Loucy (cell line): Measurements from ENCODE around the gene TLR9.

Source experiments
- H2AFZ ChIP-seq: fragments of 200-600 bp; sonication (generic); 2 replicates; pipeline ENCODE4 v1.6.0; 2016; ENCODE audit warnings: antibody characterized with exemption, mild to moderate bottlenecking, low read length, moderate library complexity
- H3F3A ChIP-seq: fragments of 200-600 bp; 2 replicates; pipeline ENCODE4 v1.6.0; 2016; ENCODE audit warnings: antibody characterized with exemption, low read depth, mild to moderate bottlenecking
- H3K27me3 ChIP-seq: fragments of 200-600 bp; sonication (generic); 2 replicates; pipeline ENCODE4 v1.6.1; 2014; ENCODE audit warnings: low read length, mild to moderate bottlenecking; ENCODE audit not compliant: insufficient read depth, poor library complexity, severe bottlenecking
- H3K36me3 ChIP-seq: fragments of 200-600 bp; sonication (generic); 2 replicates; pipeline ENCODE4 v1.6.1; 2016; ENCODE audit warnings: low read length; ENCODE audit not compliant: insufficient read depth
- H3K4me1 ChIP-seq: fragments of 200-600 bp; sonication (generic); 2 replicates; pipeline ENCODE4 v1.5.1; 2014; ENCODE audit warnings: low read length, mild to moderate bottlenecking; ENCODE audit not compliant: insufficient read depth, poor library complexity, severe bottlenecking
- H3K4me2 ChIP-seq: fragments of 200-600 bp; sonication (generic); 2 replicates; pipeline ENCODE4 v1.6.0; 2014; ENCODE audit warnings: antibody characterized with exemption, low read length, low read depth, mild to moderate bottlenecking; ENCODE audit not compliant: poor library complexity, severe bottlenecking
- H3K4me3 ChIP-seq: fragments of 200-600 bp; sonication (generic); 2 replicates; pipeline ENCODE4 v1.5.1; 2014; ENCODE audit warnings: low read length, mild to moderate bottlenecking, mixed read lengths; ENCODE audit not compliant: poor library complexity, severe bottlenecking
- H3K79me2 ChIP-seq: fragments of 200-600 bp; sonication (generic); 2 replicates; pipeline ENCODE4 v1.6.1; 2014; ENCODE audit warnings: low read length; ENCODE audit not compliant: insufficient read depth
- H3K9ac ChIP-seq: fragments of 200-600 bp; sonication (generic); 2 replicates; pipeline ENCODE4 v1.6.0; 2014; ENCODE audit warnings: mild to moderate bottlenecking, low read depth, low read length, moderate library complexity; ENCODE audit not compliant: poor library complexity, severe bottlenecking
- H3K9me2 ChIP-seq: fragments of 200-600 bp; sonication (generic); replicated peaks from 2 replicates; pipeline ENCODE4 v1.6.1; 2016; ENCODE audit warnings: low read depth, low read length, mixed read lengths
- H3K9me3 ChIP-seq: fragments of 200-600 bp; sonication (generic); 2 replicates; pipeline ENCODE4 v1.6.1; 2014; ENCODE audit warnings: mild to moderate bottlenecking, antibody characterized with exemption, low read length, low read depth; ENCODE audit not compliant: insufficient read depth
- H4K20me1 ChIP-seq: fragments of 200-600 bp; sonication (generic); 2 replicates; pipeline ENCODE4 v1.6.0; 2014; ENCODE audit warnings: antibody characterized with exemption, low read length, mild to moderate bottlenecking; ENCODE audit not compliant: insufficient read depth, poor library complexity, severe bottlenecking
- EZH2phosphoT487 ChIP-seq: fragments of 200-600 bp; IDR thresholded peaks from 2 replicates; pipeline ENCODE4 v1.6.1; 2018; ENCODE audit warnings: antibody characterized with exemption, mild to moderate bottlenecking, moderate library complexity, borderline replicate concordance
- TF ChIP-seq, protein P1 (sequence below): fragments of 200-600 bp; sonication (generic); conservative IDR thresholded peaks from 2 replicates; pipeline ENCODE4 v1.5.1; 2014; ENCODE audit warnings: mild to moderate bottlenecking, antibody characterized with exemption, low read length

TLR9 gene

DNA sequence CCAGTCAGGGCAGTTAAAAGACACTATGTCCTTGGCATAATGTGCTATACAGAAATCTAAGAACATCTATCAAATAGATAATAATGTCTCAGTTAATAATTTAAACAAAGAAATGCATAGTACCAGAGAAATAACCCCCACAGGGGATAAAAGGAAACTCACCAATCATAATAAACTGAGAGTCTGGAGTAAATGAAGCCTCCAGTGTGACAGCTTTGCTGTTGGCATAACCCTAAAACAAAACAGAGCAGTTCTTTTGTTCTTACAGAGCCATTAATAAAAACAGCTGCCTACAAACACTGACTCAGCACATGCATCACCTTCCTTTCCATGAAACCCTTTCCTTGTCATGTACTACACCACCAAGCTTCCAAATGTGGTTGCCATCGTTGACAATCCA, 33.6 kb upstream of the TLR9 start:
- Histone ChIP-seq H3K36me3 (peaks cover 94% of the 10 kb centered on the region), H3K27me3 (no peaks in the 10 kb centered on the region), H3K9me2 (no peaks in the 10 kb centered on the region), H2AFZ (no peak overlapping the region), H3F3A (0 out of 2 replicates have a peak, but pooled peaks cover 2% of the 10 kb centered on the region), H3K4me3 (no peak overlapping the region), H3K9ac (no peak overlapping the region), H4K20me1 (peaks cover 39% of the 10 kb centered on the region), H3K4me1 (peaks cover 5% of the 10 kb centered on the region), H3K9me3 (no peaks in the 10 kb centered on the region), H3K79me2 (peaks cover 50% of the 10 kb centered on the region), H3K4me2 (no peak overlapping the region)
- TF ChIP-seq, protein P1, sequence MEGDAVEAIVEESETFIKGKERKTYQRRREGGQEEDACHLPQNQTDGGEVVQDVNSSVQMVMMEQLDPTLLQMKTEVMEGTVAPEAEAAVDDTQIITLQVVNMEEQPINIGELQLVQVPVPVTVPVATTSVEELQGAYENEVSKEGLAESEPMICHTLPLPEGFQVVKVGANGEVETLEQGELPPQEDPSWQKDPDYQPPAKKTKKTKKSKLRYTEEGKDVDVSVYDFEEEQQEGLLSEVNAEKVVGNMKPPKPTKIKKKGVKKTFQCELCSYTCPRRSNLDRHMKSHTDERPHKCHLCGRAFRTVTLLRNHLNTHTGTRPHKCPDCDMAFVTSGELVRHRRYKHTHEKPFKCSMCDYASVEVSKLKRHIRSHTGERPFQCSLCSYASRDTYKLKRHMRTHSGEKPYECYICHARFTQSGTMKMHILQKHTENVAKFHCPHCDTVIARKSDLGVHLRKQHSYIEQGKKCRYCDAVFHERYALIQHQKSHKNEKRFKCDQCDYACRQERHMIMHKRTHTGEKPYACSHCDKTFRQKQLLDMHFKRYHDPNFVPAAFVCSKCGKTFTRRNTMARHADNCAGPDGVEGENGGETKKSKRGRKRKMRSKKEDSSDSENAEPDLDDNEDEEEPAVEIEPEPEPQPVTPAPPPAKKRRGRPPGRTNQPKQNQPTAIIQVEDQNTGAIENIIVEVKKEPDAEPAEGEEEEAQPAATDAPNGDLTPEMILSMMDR: no peak
- no peak for TF ChIP-seq EZH2phosphoT487

DNA sequence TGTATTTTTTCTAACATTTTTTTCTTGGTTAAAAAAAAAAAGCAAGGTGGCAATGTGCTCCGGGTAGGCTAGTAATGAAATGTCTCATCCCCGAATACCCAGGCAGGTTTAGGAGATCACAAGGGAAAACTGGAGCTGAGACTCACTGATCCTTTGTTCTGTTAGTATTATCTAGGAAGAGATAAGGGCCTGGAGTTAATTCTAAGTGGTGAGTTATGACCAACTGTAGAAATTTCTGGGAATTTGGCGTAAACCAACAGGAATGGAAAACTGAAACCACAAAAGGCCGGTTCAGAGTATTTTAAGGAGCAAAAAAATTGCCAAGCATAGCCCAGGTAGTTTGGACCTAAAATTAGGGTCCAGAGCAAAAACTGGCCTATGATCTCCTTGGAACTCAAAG, 32.5 kb upstream of the TLR9 start:
- H3F3A ChIP-seq: peaks cover 9% of the 10 kb centered on the region; the same call in 1 of the 2 replicates
- TF ChIP-seq, protein P1: no peak
- no peak for TF ChIP-seq EZH2phosphoT487
- H3K27me3 ChIP-seq: no peaks in the 10 kb centered on the region
- H3K36me3 ChIP-seq: peaks cover 83% of the 10 kb centered on the region
- no peak overlapping the region for H3K4me3 ChIP-seq
- no peak overlapping the region for H3K9ac ChIP-seq
- H3K9me3 ChIP-seq: no peaks in the 10 kb centered on the region
- peaks cover 36% of the 10 kb centered on the region for H4K20me1 ChIP-seq
- no peaks in the 10 kb centered on the region for H3K9me2 ChIP-seq
- H3K79me2 ChIP-seq: peaks cover 40% of the 10 kb centered on the region
- H3K4me2 ChIP-seq: no peak overlapping the region
- peaks cover 14% of the 10 kb centered on the region for H3K4me1 ChIP-seq
- no peak overlapping the region for H2AFZ ChIP-seq

DNA sequence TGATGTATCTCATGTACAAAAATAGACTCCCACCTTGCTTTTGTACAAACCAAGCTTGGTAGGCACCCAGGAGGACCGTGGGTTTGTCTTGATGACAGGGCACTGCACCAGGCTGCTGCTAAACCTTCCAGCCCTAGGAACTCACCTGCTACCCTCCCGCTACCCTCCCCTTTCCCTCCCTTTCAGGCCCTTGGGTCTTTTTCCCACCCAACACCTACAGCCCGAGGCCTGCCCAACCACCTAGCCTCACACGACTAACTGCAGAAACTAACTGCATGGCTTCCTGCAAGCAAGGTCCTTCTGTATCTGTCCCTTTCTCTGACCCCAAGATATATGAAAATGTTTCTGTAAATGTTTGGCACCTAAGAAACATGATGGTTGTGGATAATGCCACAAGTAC, 31.2 kb upstream of the TLR9 start:
- Histone ChIP-seq H4K20me1 (peaks cover 23% of the 10 kb centered on the region), H3K9me2 (no peaks in the 10 kb centered on the region), H3K79me2 (peaks cover 33% of the 10 kb centered on the region; the same call in 1 of the 2 replicates), H3K9me3 (no peaks in the 10 kb centered on the region), H3K27me3 (no peaks in the 10 kb centered on the region), H3K4me3 (no peak overlapping the region), H2AFZ (no peak overlapping the region), H3K4me2 (no peak overlapping the region), H3K9ac (no peak overlapping the region), H3K36me3 (peaks cover 75% of the 10 kb centered on the region), H3K4me1 (peaks cover 20% of the 10 kb centered on the region), H3F3A (peaks cover 9% of the 10 kb centered on the region; the same call in 1 of the 2 replicates)
- TF ChIP-seq EZH2phosphoT487: no peak
- TF ChIP-seq, protein P1: no peak
